Measurements from ENCODE around the gene GJA10.

- TF ChIP-seq POLR2A (IDR thresholded peaks at IDR 0.05): no peak
- TF ChIP-seq CTCF (IDR thresholded peaks at IDR 0.05): no peak
- no peak for TF ChIP-seq POLR2AphosphoS5 (IDR thresholded peaks at IDR 0.05)
These were observed 47.7 kb downstream of the GJA10 start for GRCh38 chr6:89941763-89942497.
